WTC11 (cell line): Measurements from ENCODE around the gene GOLT1A. TPM values are rescaled to one million over a fixed set of nuclear protein-coding genes. Genes with fewer than 3 reads are reported as not detected.
A peak's percentile ranks its signal among the peaks of the same experiment; 100 is the strongest.

Experiments
- ATAC-seq: fragments of 200-7000 bp; cut with Tn5 transposase; 2 replicates; pipeline ENCODE4 v1.10.0; 2021; ENCODE audit warnings: mild to moderate bottlenecking, moderate library complexity
- CTCF ChIA-PET: fragments of 300-600 bp; sonication (Branson Sonifier 250); formaldehyde crosslinking; loops from one replicate; lab custom pipeline; 2021; ENCODE audit warnings: antibody characterized with exemption; lab: Charles Lee
- POLR2A ChIA-PET: fragments of 350-600 bp; sonication (Branson Sonifier 250); formaldehyde crosslinking; loops from one replicate; lab custom pipeline; 2021; ENCODE audit warnings: antibody characterized with exemption; lab: Charles Lee
- DNase-seq: peaks from one replicate; pipeline ENCODE4 v3.0.0; 2021; ENCODE audit warnings: low spot score
- H3K27ac Mint-ChIP-seq: 2 replicates; pipeline ENCODE4 v1.8.0; 2021; ENCODE audit warnings: mixed read lengths
- H3K27me3 Mint-ChIP-seq: 2 replicates; pipeline ENCODE4 v1.8.0; 2021; ENCODE audit warnings: low read depth, mild to moderate bottlenecking, moderate library complexity, mixed read lengths
- H3K36me3 Mint-ChIP-seq: 2 replicates; pipeline ENCODE4 v1.8.0; 2021; ENCODE audit warnings: mixed read lengths
- H3K4me1 Mint-ChIP-seq: 2 replicates; pipeline ENCODE4 v1.8.0; 2022; ENCODE audit warnings: mixed read lengths
- H3K4me3 Mint-ChIP-seq: 2 replicates; pipeline ENCODE4 v1.8.0; 2021; ENCODE audit warnings: mild to moderate bottlenecking, moderate library complexity, mixed read lengths
- H3K9me3 Mint-ChIP-seq: 2 replicates; pipeline ENCODE4 v1.8.0; 2021; ENCODE audit warnings: mixed read lengths
- ATF1 ChIP-seq: sonication (generic); formaldehyde crosslinking; IDR thresholded peaks from 2 replicates; pipeline ENCODE4 v1.8.1; 2023; ENCODE audit warnings: mild to moderate bottlenecking, moderate library complexity, missing genetic modification reagents
- CBFB ChIP-seq: sonication (generic); formaldehyde crosslinking; IDR thresholded peaks from 2 replicates; pipeline ENCODE4 v1.8.1; 2022; ENCODE audit warnings: mild to moderate bottlenecking, low read depth, missing genetic modification reagents
- CREB1 ChIP-seq: sonication (generic); formaldehyde crosslinking; IDR thresholded peaks from 2 replicates; pipeline ENCODE4 v1.8.0; 2023; ENCODE audit warnings: mild to moderate bottlenecking, missing genetic modification reagents
- ELF4 ChIP-seq: sonication (generic); formaldehyde crosslinking; IDR thresholded peaks from 2 replicates; pipeline ENCODE4 v1.8.1; 2022; ENCODE audit warnings: low read depth, mild to moderate bottlenecking, moderate library complexity, missing genetic modification reagents
- GABPB1 ChIP-seq: sonication (generic); formaldehyde crosslinking; IDR thresholded peaks from 2 replicates; pipeline ENCODE4 v1.8.1; 2023; ENCODE audit warnings: mild to moderate bottlenecking, missing genetic modification reagents
- KAT7 ChIP-seq: sonication (generic); formaldehyde crosslinking; IDR thresholded peaks from 2 replicates; pipeline ENCODE4 v1.8.1; 2023; ENCODE audit warnings: missing genetic modification reagents, mild to moderate bottlenecking, borderline replicate concordance
- MYBL2 ChIP-seq: sonication (generic); formaldehyde crosslinking; IDR thresholded peaks from 2 replicates; pipeline ENCODE4 v1.8.1; 2023; ENCODE audit warnings: mild to moderate bottlenecking, moderate library complexity, missing genetic modification reagents
- NR1H2 ChIP-seq: sonication (generic); formaldehyde crosslinking; IDR thresholded peaks from 2 replicates; pipeline ENCODE4 v1.9.0; 2021; ENCODE audit warnings: mild to moderate bottlenecking, moderate library complexity, missing genetic modification reagents
- NR3C1 ChIP-seq: sonication (generic); formaldehyde crosslinking; conservative IDR thresholded peaks from 2 replicates; pipeline ENCODE4 v1.8.1; 2023; ENCODE audit warnings: low read depth, mild to moderate bottlenecking, missing genetic modification reagents
- TCF7 ChIP-seq: sonication (generic); formaldehyde crosslinking; IDR thresholded peaks from 2 replicates; pipeline ENCODE4 v1.8.0; 2022; ENCODE audit warnings: mild to moderate bottlenecking, low read depth, missing genetic modification reagents, moderate library complexity
- TP53 ChIP-seq: sonication (generic); formaldehyde crosslinking; IDR thresholded peaks from 2 replicates; pipeline ENCODE4 v1.8.1; 2023; ENCODE audit warnings: mild to moderate bottlenecking, missing genetic modification reagents
- ZBTB21 ChIP-seq: sonication (generic); formaldehyde crosslinking; IDR thresholded peaks from 2 replicates; pipeline ENCODE4 v1.8.1; 2023; ENCODE audit warnings: mild to moderate bottlenecking, missing genetic modification reagents, borderline replicate concordance
- ZNF219 ChIP-seq: sonication (generic); formaldehyde crosslinking; IDR thresholded peaks from 2 replicates; pipeline ENCODE4 v1.8.0; 2023; ENCODE audit warnings: missing genetic modification reagents, mild to moderate bottlenecking, borderline replicate concordance
- ZNF232 ChIP-seq: sonication (generic); formaldehyde crosslinking; IDR thresholded peaks from 2 replicates; pipeline ENCODE4 v1.8.0; 2022; ENCODE audit warnings: mild to moderate bottlenecking, missing genetic modification reagents
- ZNF263 ChIP-seq: sonication (generic); formaldehyde crosslinking; IDR thresholded peaks from 2 replicates; pipeline ENCODE4 v1.8.1; 2022; ENCODE audit warnings: low read depth, mild to moderate bottlenecking, moderate library complexity, missing genetic modification reagents
- total RNA-seq: library from RNA; stranded (reverse); gene quantifications from 3 replicates; pipeline ENCODE4 v1.2.3, GENCODE V29; 2021
- TF ChIP-seq, protein P1 (sequence below): sonication (generic); formaldehyde crosslinking; IDR thresholded peaks from 2 replicates; pipeline ENCODE4 v1.8.0; 2022; ENCODE audit warnings: mild to moderate bottlenecking, missing genetic modification reagents
- TF ChIP-seq, protein P2 (sequence below): sonication (generic); formaldehyde crosslinking; IDR thresholded peaks from 2 replicates; pipeline ENCODE4 v1.8.1; 2023; ENCODE audit warnings: mild to moderate bottlenecking, missing genetic modification reagents
- TF ChIP-seq, protein P3 (sequence below): sonication (generic); formaldehyde crosslinking; IDR thresholded peaks from 2 replicates; pipeline ENCODE4 v1.8.1; 2022; ENCODE audit warnings: mild to moderate bottlenecking, moderate library complexity, missing genetic modification reagents
- TF ChIP-seq, protein P4 (sequence below): fragments of 200-600 bp; IDR thresholded peaks from 2 replicates; pipeline ENCODE4 v1.8.0; 2022; ENCODE audit warnings: antibody characterized with exemption
- TF ChIP-seq, protein P5 (sequence below): sonication (generic); formaldehyde crosslinking; IDR thresholded peaks from 2 replicates; pipeline ENCODE4 v1.8.1; 2022; ENCODE audit warnings: missing genetic modification reagents, borderline replicate concordance
- TF ChIP-seq, protein P6 (sequence below): sonication (generic); formaldehyde crosslinking; IDR thresholded peaks from 2 replicates; pipeline ENCODE4 v1.8.1; 2022; ENCODE audit warnings: mild to moderate bottlenecking, missing genetic modification reagents, moderate library complexity, borderline replicate concordance
- TF ChIP-seq, protein P7 (sequence below): sonication (generic); formaldehyde crosslinking; IDR thresholded peaks from 2 replicates; pipeline ENCODE4 v1.8.1; 2022; ENCODE audit warnings: low read depth, mild to moderate bottlenecking, moderate library complexity, missing genetic modification reagents, borderline replicate concordance

GOLT1A gene
- total RNA-seq, 1 experiment from 2014 or later: 6.5 TPM

DNA sequence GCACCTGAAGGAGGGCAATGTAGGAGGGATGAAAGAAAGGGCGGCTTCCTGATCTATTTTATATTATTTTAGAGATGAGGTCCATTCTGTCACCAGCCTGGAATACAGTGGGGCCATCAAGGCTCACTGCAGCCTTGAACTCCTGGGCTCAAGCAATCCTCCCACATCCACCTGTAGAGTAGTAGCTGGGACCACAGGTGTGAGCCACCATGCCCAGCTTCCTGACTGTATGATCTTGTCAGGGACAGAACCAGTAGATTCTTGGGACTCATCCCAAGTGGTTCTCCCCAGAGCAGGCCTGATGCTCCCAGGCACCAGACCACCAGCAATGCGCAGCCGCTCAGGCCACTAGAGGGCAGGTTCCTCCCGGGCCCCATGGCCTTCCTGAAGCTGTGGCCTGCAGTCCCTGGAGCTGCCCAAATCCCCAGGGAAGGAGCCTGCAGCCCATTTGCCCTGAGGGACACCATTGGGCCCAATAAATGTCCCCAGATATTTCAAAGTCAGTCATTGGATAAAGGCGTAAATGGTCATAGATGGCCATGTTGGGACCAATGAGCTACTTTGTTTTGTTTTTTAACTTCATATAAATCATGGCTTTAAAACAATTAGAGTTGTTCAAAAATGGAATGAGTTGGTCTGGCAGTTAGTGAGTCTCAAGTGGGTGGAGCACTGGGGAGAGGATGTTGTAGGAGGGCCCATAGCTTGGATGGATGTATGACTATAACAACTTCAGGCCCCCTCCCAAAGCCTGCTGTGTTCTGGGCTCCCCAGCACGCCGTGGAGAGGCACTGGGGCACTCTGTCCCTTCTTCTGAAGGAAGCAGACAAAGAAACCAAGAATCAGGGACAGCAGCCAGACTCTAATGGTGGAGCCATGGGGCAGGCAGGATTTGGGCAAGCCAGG, 44.7 kb upstream of the GOLT1A start:
- DNase-seq (peak; percentile 86), ATAC-seq (peak; percentile 71)
- H3K9me3 Mint-ChIP-seq: no peaks in the 10 kb centered on the region
- ChIA-PET POLR2A (interaction anchor here (0.6 kb wide), 1 partner anchor 128 kb away, joined by 4 read pairs; no protein-coding TSS in a partner anchor), CTCF (interaction anchor here (0.5 to 7.7 kb wide), 43 partner anchors 9 to 1331 kb away, joined by 3 to 97 read pairs (median 5); partner anchors contain the start of genes ETNK2, GOLT1A and PLEKHA6)
- H3K4me3 Mint-ChIP-seq: no peak overlapping the region
- H3K36me3 Mint-ChIP-seq: no peaks in the 10 kb centered on the region; the same call in 1 of the 2 replicates
- TF ChIP-seq ZNF219 (no peak), ZNF232 (CRISPR knock-in tag) (no peak), ZNF263 (CRISPR knock-in tag) (no peak), ATF1 (no peak), CBFB (CRISPR knock-in tag) (0 out of 2 replicates have a peak, but pooled peaks have one; percentile 76), GABPB1 (CRISPR knock-in tag) (no peak), TCF7 (no peak), ELF4 (CRISPR knock-in tag) (no peak), TP53 (CRISPR knock-in tag) (0 out of 2 replicates have a peak, but pooled peaks have one; percentile 33), MYBL2 (no peak), NR3C1 (CRISPR knock-in tag) (0 out of 2 replicates have a peak, but pooled peaks have one; percentile 35), ZBTB21 (CRISPR knock-in tag) (no peak), CREB1 (no peak), NR1H2 (CRISPR knock-in tag) (no peak), KAT7 (CRISPR knock-in tag) (no peak)
- TF ChIP-seq, protein P1, sequence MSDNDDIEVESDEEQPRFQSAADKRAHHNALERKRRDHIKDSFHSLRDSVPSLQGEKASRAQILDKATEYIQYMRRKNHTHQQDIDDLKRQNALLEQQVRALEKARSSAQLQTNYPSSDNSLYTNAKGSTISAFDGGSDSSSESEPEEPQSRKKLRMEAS: no peak
- TF ChIP-seq, protein P2, sequence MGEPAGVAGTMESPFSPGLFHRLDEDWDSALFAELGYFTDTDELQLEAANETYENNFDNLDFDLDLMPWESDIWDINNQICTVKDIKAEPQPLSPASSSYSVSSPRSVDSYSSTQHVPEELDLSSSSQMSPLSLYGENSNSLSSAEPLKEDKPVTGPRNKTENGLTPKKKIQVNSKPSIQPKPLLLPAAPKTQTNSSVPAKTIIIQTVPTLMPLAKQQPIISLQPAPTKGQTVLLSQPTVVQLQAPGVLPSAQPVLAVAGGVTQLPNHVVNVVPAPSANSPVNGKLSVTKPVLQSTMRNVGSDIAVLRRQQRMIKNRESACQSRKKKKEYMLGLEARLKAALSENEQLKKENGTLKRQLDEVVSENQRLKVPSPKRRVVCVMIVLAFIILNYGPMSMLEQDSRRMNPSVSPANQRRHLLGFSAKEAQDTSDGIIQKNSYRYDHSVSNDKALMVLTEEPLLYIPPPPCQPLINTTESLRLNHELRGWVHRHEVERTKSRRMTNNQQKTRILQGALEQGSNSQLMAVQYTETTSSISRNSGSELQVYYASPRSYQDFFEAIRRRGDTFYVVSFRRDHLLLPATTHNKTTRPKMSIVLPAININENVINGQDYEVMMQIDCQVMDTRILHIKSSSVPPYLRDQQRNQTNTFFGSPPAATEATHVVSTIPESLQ (CRISPR knock-in tag): no peak
- TF ChIP-seq, protein P3, sequence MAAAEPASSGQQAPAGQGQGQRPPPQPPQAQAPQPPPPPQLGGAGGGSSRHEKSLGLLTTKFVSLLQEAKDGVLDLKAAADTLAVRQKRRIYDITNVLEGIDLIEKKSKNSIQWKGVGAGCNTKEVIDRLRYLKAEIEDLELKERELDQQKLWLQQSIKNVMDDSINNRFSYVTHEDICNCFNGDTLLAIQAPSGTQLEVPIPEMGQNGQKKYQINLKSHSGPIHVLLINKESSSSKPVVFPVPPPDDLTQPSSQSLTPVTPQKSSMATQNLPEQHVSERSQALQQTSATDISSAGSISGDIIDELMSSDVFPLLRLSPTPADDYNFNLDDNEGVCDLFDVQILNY (CRISPR knock-in tag): no peak
- TF ChIP-seq, protein P4, sequence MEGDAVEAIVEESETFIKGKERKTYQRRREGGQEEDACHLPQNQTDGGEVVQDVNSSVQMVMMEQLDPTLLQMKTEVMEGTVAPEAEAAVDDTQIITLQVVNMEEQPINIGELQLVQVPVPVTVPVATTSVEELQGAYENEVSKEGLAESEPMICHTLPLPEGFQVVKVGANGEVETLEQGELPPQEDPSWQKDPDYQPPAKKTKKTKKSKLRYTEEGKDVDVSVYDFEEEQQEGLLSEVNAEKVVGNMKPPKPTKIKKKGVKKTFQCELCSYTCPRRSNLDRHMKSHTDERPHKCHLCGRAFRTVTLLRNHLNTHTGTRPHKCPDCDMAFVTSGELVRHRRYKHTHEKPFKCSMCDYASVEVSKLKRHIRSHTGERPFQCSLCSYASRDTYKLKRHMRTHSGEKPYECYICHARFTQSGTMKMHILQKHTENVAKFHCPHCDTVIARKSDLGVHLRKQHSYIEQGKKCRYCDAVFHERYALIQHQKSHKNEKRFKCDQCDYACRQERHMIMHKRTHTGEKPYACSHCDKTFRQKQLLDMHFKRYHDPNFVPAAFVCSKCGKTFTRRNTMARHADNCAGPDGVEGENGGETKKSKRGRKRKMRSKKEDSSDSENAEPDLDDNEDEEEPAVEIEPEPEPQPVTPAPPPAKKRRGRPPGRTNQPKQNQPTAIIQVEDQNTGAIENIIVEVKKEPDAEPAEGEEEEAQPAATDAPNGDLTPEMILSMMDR: peak; percentile 57
- TF ChIP-seq, protein P5, sequence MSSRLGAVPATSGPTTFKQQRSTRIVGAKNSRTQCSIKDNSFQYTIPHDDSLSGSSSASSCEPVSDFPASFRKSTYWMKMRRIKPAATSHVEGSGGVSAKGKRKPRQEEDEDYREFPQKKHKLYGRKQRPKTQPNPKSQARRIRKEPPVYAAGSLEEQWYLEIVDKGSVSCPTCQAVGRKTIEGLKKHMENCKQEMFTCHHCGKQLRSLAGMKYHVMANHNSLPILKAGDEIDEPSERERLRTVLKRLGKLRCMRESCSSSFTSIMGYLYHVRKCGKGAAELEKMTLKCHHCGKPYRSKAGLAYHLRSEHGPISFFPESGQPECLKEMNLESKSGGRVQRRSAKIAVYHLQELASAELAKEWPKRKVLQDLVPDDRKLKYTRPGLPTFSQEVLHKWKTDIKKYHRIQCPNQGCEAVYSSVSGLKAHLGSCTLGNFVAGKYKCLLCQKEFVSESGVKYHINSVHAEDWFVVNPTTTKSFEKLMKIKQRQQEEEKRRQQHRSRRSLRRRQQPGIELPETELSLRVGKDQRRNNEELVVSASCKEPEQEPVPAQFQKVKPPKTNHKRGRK: no peak
- TF ChIP-seq, protein P6, sequence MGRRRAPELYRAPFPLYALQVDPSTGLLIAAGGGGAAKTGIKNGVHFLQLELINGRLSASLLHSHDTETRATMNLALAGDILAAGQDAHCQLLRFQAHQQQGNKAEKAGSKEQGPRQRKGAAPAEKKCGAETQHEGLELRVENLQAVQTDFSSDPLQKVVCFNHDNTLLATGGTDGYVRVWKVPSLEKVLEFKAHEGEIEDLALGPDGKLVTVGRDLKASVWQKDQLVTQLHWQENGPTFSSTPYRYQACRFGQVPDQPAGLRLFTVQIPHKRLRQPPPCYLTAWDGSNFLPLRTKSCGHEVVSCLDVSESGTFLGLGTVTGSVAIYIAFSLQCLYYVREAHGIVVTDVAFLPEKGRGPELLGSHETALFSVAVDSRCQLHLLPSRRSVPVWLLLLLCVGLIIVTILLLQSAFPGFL (CRISPR knock-in tag): no peak
- TF ChIP-seq, protein P7, sequence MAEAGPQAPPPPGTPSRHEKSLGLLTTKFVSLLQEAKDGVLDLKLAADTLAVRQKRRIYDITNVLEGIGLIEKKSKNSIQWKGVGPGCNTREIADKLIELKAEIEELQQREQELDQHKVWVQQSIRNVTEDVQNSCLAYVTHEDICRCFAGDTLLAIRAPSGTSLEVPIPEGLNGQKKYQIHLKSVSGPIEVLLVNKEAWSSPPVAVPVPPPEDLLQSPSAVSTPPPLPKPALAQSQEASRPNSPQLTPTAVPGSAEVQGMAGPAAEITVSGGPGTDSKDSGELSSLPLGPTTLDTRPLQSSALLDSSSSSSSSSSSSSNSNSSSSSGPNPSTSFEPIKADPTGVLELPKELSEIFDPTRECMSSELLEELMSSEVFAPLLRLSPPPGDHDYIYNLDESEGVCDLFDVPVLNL: no peak
- TF ChIP-seq, all 79 proteins: peak for 4
- Mint-ChIP-seq H3K27me3 (no peaks in the 10 kb centered on the region), H3K27ac (no peak overlapping the region), H3K4me1 (peaks cover 34% of the 10 kb centered on the region)
